ENCODE data around the gene RNF215. TPM values are rescaled to one million over a fixed set of nuclear protein-coding genes. Genes with fewer than 3 reads are reported as not detected.
A peak's percentile ranks its signal among the peaks of the same experiment; 100 is the strongest.

Gene RNF215
- total RNA-seq, 2 experiments from 2014 or later: 7.1 to 7.2 TPM

GRCh38 chr22:30336752-30337460 is 50.3 kb downstream of the RNF215 start:
- Mint-ChIP-seq H3K27ac (peak overlapping the region; percentile 15), H3K4me1 (ENCODE audit: low read depth) (peaks cover 27% of the 10 kb centered on the region), H3K27me3 (no peaks in the 10 kb centered on the region), H3K9me3 (no peaks in the 10 kb centered on the region), H3K4me3 (no peak overlapping the region), H3K36me3 (ENCODE audit: low read depth) (peaks cover 70% of the 10 kb centered on the region)
- TF ChIP-seq, protein P1, sequence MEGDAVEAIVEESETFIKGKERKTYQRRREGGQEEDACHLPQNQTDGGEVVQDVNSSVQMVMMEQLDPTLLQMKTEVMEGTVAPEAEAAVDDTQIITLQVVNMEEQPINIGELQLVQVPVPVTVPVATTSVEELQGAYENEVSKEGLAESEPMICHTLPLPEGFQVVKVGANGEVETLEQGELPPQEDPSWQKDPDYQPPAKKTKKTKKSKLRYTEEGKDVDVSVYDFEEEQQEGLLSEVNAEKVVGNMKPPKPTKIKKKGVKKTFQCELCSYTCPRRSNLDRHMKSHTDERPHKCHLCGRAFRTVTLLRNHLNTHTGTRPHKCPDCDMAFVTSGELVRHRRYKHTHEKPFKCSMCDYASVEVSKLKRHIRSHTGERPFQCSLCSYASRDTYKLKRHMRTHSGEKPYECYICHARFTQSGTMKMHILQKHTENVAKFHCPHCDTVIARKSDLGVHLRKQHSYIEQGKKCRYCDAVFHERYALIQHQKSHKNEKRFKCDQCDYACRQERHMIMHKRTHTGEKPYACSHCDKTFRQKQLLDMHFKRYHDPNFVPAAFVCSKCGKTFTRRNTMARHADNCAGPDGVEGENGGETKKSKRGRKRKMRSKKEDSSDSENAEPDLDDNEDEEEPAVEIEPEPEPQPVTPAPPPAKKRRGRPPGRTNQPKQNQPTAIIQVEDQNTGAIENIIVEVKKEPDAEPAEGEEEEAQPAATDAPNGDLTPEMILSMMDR (IDR thresholded peaks at IDR 0.05): no peak
- no peak for ATAC-seq
- DNase-seq: no peak
- ChIA-PET POLR2A (interaction anchor here (0.9 to 1.2 kb wide), 3 partner anchors 9 to 20 kb away, joined by 3 read pairs; partner anchors contain the start of genes CCDC157 and SF3A1), CTCF (interaction anchor here (1.2 to 2.2 kb wide), 3 partner anchors 12 to 49 kb away, joined by 3 to 13 read pairs (median 3); no protein-coding TSS in a partner anchor)
- intact Hi-C loops (cut with micrococcal nuclease): no loop called here

GRCh38 chr22:30335236-30335635 is 52.0 kb downstream of the RNF215 start:
- DNase-seq (no peak), ATAC-seq (no peak)
- Mint-ChIP-seq H3K36me3 (ENCODE audit: low read depth) (peaks cover 69% of the 10 kb centered on the region), H3K27me3 (no peaks in the 10 kb centered on the region), H3K9me3 (no peaks in the 10 kb centered on the region), H3K27ac (peak overlapping the region; percentile 76), H3K4me1 (ENCODE audit: low read depth) (peaks cover 27% of the 10 kb centered on the region), H3K4me3 (no peak overlapping the region)
- TF ChIP-seq, protein P1 (IDR thresholded peaks at IDR 0.05): no peak
- ChIA-PET POLR2A (interaction anchor here (0.9 to 1.9 kb wide), 6 partner anchors 9 to 57 kb away, joined by 3 to 7 read pairs (median 4); partner anchors contain the start of gene CASTOR1), CTCF (interaction anchor here (0.9 to 2.2 kb wide), 6 partner anchors 14 to 57 kb away, joined by 3 to 13 read pairs (median 4); partner anchors contain the start of gene SF3A1)
- intact Hi-C loops (cut with micrococcal nuclease): no loop called here

DNA sequence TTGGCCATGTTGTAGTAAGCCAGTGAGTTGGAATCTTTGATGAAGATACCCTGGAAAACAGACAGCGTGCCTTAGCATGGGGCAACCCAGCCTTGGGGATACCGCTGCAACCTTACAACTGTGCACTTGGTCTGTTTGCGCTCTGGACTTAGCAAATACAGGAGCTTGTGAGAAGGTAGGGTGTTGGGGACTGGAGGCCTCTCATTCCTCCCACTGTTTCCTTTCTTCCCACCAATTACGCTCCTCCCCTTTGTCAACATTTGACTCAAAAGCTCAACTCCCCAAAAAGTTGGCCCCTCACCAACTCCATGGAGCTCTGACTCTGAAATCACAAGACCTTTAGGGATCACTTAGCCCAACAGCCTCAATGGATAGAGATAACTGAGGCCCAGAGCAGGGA is 52.6 kb downstream of the RNF215 start:
- Mint-ChIP-seq H3K9me3 (no peaks in the 10 kb centered on the region), H3K36me3 (ENCODE audit: low read depth) (peaks cover 68% of the 10 kb centered on the region), H3K27me3 (no peaks in the 10 kb centered on the region), H3K27ac (peak overlapping the region; percentile 76), H3K4me1 (ENCODE audit: low read depth) (peaks cover 27% of the 10 kb centered on the region), H3K4me3 (no peak overlapping the region)
- POLR2A ChIA-PET: interaction anchor here (0.9 to 1.9 kb wide), 5 partner anchors 9 to 45 kb away, joined by 3 to 7 read pairs (median 5); partner anchors contain the start of gene CASTOR1
- TF ChIP-seq, protein P1 (IDR thresholded peaks at IDR 0.05): no peak
- CTCF ChIA-PET: interaction anchor here (1.1 to 2.2 kb wide), 3 partner anchors 22 to 54 kb away, joined by 3 to 13 read pairs (median 4); partner anchors contain the start of gene SF3A1
- ATAC-seq (no peak), DNase-seq (no peak)
- intact Hi-C loops (cut with micrococcal nuclease): no loop called here

GRCh38 chr22:30333707-30334087 is 53.5 kb downstream of the RNF215 start:
- H3K4me3 Mint-ChIP-seq: no peak overlapping the region
- intact Hi-C loops (cut with micrococcal nuclease): no loop called here
- H3K9me3 Mint-ChIP-seq: no peaks in the 10 kb centered on the region
- ChIA-PET CTCF (no interaction called here), POLR2A (interaction anchor here (1.6 kb wide), 1 partner anchor 43 kb away, joined by 4 read pairs; no protein-coding TSS in a partner anchor)
- H3K36me3 Mint-ChIP-seq (ENCODE audit: low read depth): peaks cover 64% of the 10 kb centered on the region
- DNase-seq (peak; percentile 41), ATAC-seq (peak; percentile 50)
- peaks cover 27% of the 10 kb centered on the region for H3K4me1 Mint-ChIP-seq (ENCODE audit: low read depth)
- peak overlapping the region; percentile 70 for H3K27ac Mint-ChIP-seq
- TF ChIP-seq, protein P1 (IDR thresholded peaks at IDR 0.05): no peak
- H3K27me3 Mint-ChIP-seq: no peaks in the 10 kb centered on the region

Data from activated CD8-positive, alpha-beta T cell treated with anti-CD3 and anti-CD28 coated beads for 36 hours (primary cell).